Raji (cell line): ENCODE results near the gene MRPS18A.
A peak's percentile ranks its signal among the peaks of the same experiment; 100 is the strongest.

Experiments
- POLR2A ChIP-seq: IDR thresholded peaks from 2 replicates; pipeline ENCODE4 v1.6.1; 2011; ENCODE audit warnings: low read depth, low read length, control low read depth; ENCODE audit not compliant: insufficient read depth

The MRPS18A gene

GRCh38 chr6:43723737-43724295 is 36.2 kb upstream of the MRPS18A start:
- no peak for TF ChIP-seq POLR2A

GRCh38 chr6:43722920-43723545 is 35.4 kb upstream of the MRPS18A start:
- TF ChIP-seq POLR2A, result no peak

GRCh38 chr6:43720999-43721398 is 33.4 kb upstream of the MRPS18A start:
- no peak for TF ChIP-seq POLR2A

DNA sequence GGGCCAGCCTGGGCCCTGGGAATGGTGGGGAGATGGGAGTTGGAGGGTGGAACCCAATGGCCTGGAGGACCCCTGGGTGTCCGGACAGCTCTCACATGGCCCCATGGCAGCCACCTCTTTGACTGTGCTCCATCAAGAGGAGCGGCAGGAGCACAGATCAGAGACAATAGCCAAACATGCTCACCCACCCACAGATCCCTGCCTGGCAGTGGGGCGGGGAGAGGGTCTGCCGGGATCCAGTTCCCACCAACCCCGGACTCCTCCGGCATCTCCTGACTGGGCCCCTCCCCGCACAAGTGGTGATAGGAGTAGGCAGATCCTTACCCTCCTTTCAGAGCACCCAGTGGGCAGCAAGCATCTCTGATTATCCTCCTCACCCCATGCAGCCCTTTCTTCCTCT is 31.9 kb upstream of the MRPS18A start:
- TF ChIP-seq POLR2A, result no peak

DNA sequence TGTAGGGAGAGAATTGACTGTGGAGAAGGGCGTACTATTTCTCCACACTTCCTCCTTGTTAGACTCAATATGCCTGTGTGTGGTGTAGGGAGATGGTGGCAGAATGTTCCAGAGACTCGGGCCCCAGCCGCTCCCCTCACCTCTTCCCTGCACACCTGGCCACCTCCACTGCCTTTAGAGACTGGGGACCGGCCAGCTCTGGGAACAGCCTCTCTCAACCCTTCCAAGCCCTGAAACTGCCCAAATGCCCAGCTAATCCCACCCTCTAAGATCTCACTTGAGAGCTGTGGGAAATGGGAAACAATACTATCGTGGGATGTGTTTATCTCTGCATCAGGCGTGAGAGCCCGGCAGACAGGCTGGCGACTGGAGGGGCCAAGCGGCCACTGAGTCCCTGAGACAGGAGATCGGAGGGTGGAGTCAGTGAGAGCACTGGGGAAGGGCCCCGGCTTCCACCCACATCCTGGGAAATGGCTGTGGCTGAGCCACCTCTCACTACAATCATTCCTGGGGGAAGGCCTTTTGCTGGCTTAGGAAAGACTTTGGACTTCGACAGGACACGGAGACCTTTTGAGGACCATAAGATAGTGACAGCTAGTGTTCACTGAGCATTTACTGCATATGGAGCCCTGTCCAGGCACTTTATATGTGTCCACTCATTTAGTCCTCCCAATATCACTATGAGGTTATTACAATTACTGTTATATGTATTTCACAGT is 31.0 kb upstream of the MRPS18A start:
- TF ChIP-seq POLR2A, result no peak

DNA sequence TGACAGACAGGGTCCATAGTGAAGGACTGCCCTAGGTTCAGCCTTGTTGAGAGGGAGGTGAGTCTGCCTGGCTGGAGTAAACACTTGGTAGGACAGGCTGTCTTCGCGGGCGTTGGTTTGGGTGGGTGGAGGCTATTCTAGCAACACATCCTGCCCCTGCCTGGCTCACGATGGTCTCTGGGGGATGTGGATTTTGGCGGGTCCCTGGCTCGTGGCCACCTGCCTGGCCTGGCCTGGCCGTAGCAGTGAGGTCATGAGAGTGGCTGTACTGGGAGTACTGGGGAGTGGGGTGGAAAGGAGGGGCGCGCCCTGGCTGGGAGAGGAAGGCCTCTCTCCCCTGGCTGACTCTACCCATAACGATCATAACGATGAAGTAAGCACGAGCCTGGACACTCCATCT is 30.2 kb upstream of the MRPS18A start:
- no peak for TF ChIP-seq POLR2A

GRCh38 chr6:43717389-43717788 is 29.8 kb upstream of the MRPS18A start:
- TF ChIP-seq POLR2A, result no peak

DNA sequence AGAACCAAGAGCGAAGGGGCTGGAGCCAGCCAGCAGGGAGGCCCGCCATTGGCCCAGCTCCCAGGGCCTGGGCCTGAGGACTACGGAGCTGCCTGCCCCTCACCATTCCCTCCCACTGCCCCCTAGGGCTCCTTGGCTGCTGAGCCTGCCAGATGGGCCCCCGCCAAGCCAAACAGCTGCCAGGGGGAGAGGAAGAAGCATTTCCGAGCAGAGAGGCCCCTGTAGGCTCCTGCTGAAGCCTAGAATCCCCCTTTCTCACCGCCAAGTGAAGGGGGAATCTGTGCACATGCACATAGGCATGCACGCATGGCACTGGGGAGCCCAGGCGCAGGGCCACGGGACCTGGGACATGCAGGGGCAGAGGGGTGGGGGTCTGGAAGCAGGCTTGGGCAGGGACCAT is 28.5 kb upstream of the MRPS18A start:
- TF ChIP-seq POLR2A, result no peak

DNA sequence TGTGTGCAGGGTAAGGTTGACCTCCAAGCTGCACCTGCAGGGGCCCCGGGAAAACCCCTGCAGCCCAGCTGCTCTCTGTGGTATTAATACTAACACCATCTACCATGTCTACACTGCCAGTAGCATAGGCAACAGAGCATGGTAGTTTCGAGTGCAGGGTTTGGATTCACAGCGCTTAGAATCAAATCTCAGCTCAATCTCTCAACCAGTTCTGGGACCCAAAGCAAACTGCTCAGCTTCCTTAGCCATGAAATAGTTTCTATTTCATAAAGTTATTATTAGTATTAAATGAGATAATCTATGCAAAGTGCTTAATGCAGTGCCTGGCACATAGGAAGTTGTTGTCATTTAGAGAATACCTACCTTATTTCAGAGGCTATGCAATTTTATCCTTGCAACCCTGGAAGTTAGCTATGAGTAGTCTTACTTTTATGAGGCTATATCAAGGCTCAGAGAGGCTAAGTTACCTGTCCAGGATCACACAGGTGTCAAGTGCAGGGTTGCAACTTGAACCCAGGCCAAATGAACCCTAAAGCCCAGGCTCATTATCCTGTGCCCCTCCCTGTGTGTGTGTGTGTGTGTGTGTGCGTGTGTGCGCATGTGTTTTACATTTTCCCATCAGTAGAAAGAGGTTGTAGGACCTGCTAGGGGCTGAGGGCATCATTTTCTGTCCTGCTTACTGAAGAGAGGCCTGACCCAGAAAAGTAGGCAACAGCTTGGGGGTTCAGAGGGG is 27.6 kb upstream of the MRPS18A start:
- no peak for TF ChIP-seq POLR2A

- TF ChIP-seq POLR2A, result 0 out of 2 replicates have a peak, but pooled peaks have one; percentile 14
Measured at GRCh38 chr6:43714311-43715055, 26.9 kb upstream of the MRPS18A start.

GRCh38 chr6:43713643-43714310 is 26.2 kb upstream of the MRPS18A start:
- TF ChIP-seq POLR2A, result no peak

DNA sequence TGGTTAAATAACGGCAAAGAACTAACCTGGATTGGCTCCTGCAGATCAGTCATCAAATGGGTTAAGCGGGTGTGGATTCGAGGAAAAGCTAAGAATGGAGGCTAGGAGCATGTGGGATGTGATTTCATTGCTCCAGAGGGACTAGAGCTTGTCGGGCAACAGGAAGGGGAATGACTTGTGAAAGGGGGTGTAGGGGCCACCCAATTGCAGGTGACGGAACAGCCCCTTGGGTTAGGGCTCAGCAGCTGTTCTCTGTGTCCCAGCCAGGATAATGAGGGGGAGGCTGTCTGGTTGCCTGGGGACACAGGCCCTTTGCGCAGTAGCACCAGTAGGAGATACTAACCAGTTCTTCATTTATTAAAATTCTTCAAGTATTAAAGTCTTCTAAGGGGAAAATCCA is 25.0 kb upstream of the MRPS18A start:
- TF ChIP-seq POLR2A, result no peak

DNA sequence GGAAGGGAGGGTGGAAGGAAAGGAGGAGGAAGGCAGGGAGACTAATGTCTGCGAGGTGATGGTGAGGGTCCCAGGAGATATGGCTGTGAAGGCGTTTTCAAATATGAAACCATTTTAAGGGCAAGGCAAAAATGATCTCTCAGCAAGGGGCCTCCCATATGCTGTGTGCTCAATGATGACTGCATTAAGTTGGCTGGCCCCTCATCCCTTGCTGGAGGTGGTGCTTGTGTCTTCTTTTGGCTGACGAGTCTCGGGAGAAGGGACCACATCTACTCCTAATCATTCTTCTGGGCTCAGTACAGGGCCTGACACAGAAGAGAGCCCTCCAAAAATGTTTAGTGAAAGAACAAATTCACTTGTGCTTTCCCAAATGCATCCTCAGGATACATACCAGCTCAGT is 23.0 kb upstream of the MRPS18A start:
- TF ChIP-seq POLR2A, result no peak

GRCh38 chr6:43709654-43710303 is 22.2 kb upstream of the MRPS18A start:
- no peak for TF ChIP-seq POLR2A

DNA sequence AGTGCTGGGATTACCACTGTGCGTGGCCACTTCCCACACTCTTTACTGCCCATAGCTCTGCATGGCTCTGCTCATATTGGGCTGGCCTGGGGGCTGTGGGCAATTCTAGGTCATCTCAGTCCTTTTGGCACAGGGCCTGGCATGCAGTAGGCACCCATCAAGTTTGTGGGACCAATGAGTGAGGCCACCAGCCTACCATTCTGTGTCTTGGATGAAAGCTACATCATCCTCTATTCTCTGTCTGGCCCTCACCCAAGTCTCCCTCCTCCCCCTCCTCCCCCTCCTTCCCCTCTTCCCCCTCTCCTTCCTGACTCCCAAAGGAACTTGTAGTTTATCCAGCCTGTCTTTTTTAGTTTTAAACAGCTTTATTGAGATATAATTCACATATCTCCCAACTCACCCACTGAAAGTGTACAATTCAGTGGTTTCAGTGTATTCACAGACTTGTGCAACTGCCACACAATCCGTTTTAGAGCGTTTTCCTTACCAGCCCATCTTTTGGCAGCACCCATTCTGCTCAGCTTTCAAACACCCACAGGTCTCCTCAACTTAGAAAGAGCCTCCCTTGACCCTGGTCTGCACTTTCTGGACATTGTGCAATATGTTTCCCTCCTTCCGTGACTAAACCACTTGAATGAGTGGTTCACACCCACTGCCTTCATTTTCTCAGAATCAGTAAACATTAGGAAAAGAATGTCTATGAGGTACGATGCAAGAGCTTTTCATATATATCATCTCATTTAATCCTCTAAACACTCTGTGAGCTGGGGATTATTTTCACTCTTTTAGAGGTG is 21.5 kb upstream of the MRPS18A start:
- no peak for TF ChIP-seq POLR2A
